SK-N-SH (cell line): ENCODE results near the gene P2RY12. TPM values are rescaled to one million over a fixed set of nuclear protein-coding genes. Genes with fewer than 3 reads are reported as not detected.

Experiments
- CTCF ChIA-PET: fragments of 300-600, 350-600 bp; formaldehyde crosslinking; extraction: SDS; loops from one replicate; lab custom pipeline; 2021; lab: Yijun Ruan, JAX
- POLR2A ChIA-PET: fragments of 350-600 bp; sonication (Branson Sonifier 250); formaldehyde crosslinking; extraction: SDS; loops from one replicate; lab custom pipeline; 2020; ENCODE audit warnings: antibody characterized with exemption, inconsistent platforms; lab: Yijun Ruan, JAX
- DNase-seq: peaks from one replicate; pipeline ENCODE4 v3.0.0; 2012
- H2AFZ ChIP-seq: fragments of 200-600 bp; sonication (generic); 2 replicates; pipeline ENCODE4 v1.8.1; 2016; ENCODE audit warnings: antibody characterized with exemption, mild to moderate bottlenecking, low read depth
- H3F3A ChIP-seq: fragments of 200-600 bp; sonication (generic); replicated peaks from 2 replicates; pipeline ENCODE3; 2016; ENCODE audit warnings: antibody characterized with exemption, mild to moderate bottlenecking; ENCODE audit not compliant: insufficient read depth
- H3K27ac ChIP-seq, 2 experiments: fragments of 200-500 bp in 1 of 2; fragments of 200-600 bp in 1 of 2; sonication (Bioruptor generic) in 1 of 2; sonication (generic), shearing (Covaris generic) in 1 of 2; 2 replicates each; pipeline versions ENCODE4 v1.5.1 to v1.6.1; 2014 to 2016; ENCODE audit warnings: low read depth in 2 of 2, inconsistent platforms in 1 of 2, low read length in 1 of 2, mild to moderate bottlenecking in 1 of 2, mixed read lengths in 1 of 2
- H3K27me3 ChIP-seq: fragments of 200-600 bp; sonication (generic), shearing (Covaris generic); 2 replicates; pipeline ENCODE4 v1.6.1; 2016; ENCODE audit warnings: mixed run types; ENCODE audit not compliant: insufficient read depth
- H3K36me3 ChIP-seq, 2 experiments: fragments of 200-500 bp in 1 of 2; fragments of 200-600 bp in 1 of 2; sonication (Bioruptor generic) in 1 of 2; sonication (generic) in 1 of 2; replicated peaks in 1 of 2; 2 replicates each; pipeline versions ENCODE3 to v1.5.1; 2014 to 2016; ENCODE audit warnings: low read length in 1 of 2, mild to moderate bottlenecking in 1 of 2; ENCODE audit not compliant: insufficient read depth in 2 of 2, control insufficient read depth in 1 of 2
- H3K4me1 ChIP-seq, 2 experiments: fragments of 200-500 bp in 1 of 2; fragments of 200-600 bp in 1 of 2; sonication (Bioruptor generic) in 1 of 2; sonication (generic), shearing (Covaris generic) in 1 of 2; 2 replicates each; pipeline versions ENCODE4 v1.5.1 to v1.6.1; 2014 to 2016; ENCODE audit warnings: low read depth in 1 of 2, low read length in 1 of 2, mixed run types in 1 of 2; ENCODE audit not compliant: insufficient read depth in 2 of 2, control insufficient read depth in 1 of 2
- H3K4me2 ChIP-seq: fragments of 200-600 bp; sonication (generic), shearing (Covaris generic); 2 replicates; pipeline ENCODE4 v1.6.1; 2017; ENCODE audit warnings: mixed run types
- H3K4me3 ChIP-seq, 2 experiments: fragments of 200-500 bp in 1 of 2; fragments of 200-600 bp in 1 of 2; sonication (Bioruptor generic) in 1 of 2; sonication (generic), shearing (Covaris generic) in 1 of 2; 2 replicates each; pipeline versions ENCODE4 v1.5.1 to v1.8.1; 2014 to 2016; ENCODE audit warnings: low read depth in 2 of 2, inconsistent platforms in 1 of 2, low read length in 1 of 2, mild to moderate bottlenecking in 1 of 2, mixed read lengths in 1 of 2, moderate library complexity in 1 of 2
- H3K79me2 ChIP-seq: fragments of 200-600 bp; sonication (generic); 2 replicates; pipeline ENCODE4 v1.8.1; 2017; ENCODE audit warnings: mild to moderate bottlenecking; ENCODE audit not compliant: insufficient read depth
- H3K9ac ChIP-seq: fragments of 200-600 bp; sonication (generic); 2 replicates; pipeline ENCODE4 v1.6.1; 2017; ENCODE audit warnings: mixed run types
- H3K9me2 ChIP-seq: fragments of 200-600 bp; sonication (generic); 2 replicates; pipeline ENCODE4 v1.6.1; 2017; ENCODE audit warnings: mixed run types
- H3K9me3 ChIP-seq: fragments of 200-600 bp; sonication (generic); 2 replicates; pipeline ENCODE4 v1.6.1; 2017; ENCODE audit warnings: mixed run types, mild to moderate bottlenecking, moderate library complexity
- H4K20me1 ChIP-seq: fragments of 200-600 bp; sonication (generic); 2 replicates; pipeline ENCODE4 v1.6.1; 2017; ENCODE audit warnings: mild to moderate bottlenecking, mixed run types; ENCODE audit not compliant: insufficient read depth
- CHD2 ChIP-seq: fragments of 150-350 bp; IDR thresholded peaks from 2 replicates; pipeline ENCODE4 v1.6.1; 2018; ENCODE audit warnings: low read length; ENCODE audit not compliant: partially characterized antibody
- ELF1 ChIP-seq: IDR thresholded peaks from 2 replicates; pipeline ENCODE4 v1.4.0; 2012
- EZH2phosphoT487 ChIP-seq: fragments of 200-600 bp; sonication (generic); IDR thresholded peaks from 2 replicates; pipeline ENCODE4 v1.6.1; 2017; ENCODE audit warnings: low read depth, mixed run types, mild to moderate bottlenecking, antibody characterized with exemption, moderate library complexity, borderline replicate concordance
- FOSL2 ChIP-seq: IDR thresholded peaks from 2 replicates; pipeline ENCODE4 v1.4.0; 2012; ENCODE audit warnings: low read depth, mild to moderate bottlenecking, moderate library complexity, borderline replicate concordance
- FOXJ3 ChIP-seq: sonication (generic); formaldehyde crosslinking; IDR thresholded peaks from 2 replicates; pipeline ENCODE4 v1.5.1; 2020; ENCODE audit warnings: mild to moderate bottlenecking, missing genetic modification reagents
- FOXM1 ChIP-seq: IDR thresholded peaks from 2 replicates; pipeline ENCODE4 v1.4.0; 2012; ENCODE audit warnings: low read depth, mild to moderate bottlenecking
- GATA2 ChIP-seq: sonication (generic); formaldehyde crosslinking; IDR thresholded peaks from 2 replicates; pipeline ENCODE4 v1.5.0; 2020; ENCODE audit warnings: mild to moderate bottlenecking, missing genetic modification reagents
- IRF3 ChIP-seq: fragments of 150-350 bp; IDR thresholded peaks from 2 replicates; pipeline ENCODE4 v1.6.1; 2016; ENCODE audit warnings: mild to moderate bottlenecking, low read depth, low read length
- JUND ChIP-seq: IDR thresholded peaks from 2 replicates; pipeline ENCODE4 v1.4.0; 2012
- MEF2A ChIP-seq: IDR thresholded peaks from 2 replicates; pipeline ENCODE4 v1.4.0; 2012; ENCODE audit warnings: low read depth, borderline replicate concordance
- MXI1 ChIP-seq: IDR thresholded peaks from 2 replicates; pipeline ENCODE4 v1.6.1; 2012; ENCODE audit warnings: mild to moderate bottlenecking, low read depth, low read length, improper control_type of control experiment
- NFIC ChIP-seq: IDR thresholded peaks from 2 replicates; pipeline ENCODE4 v1.4.0; 2012; ENCODE audit warnings: borderline replicate concordance
- NRF1 ChIP-seq: IDR thresholded peaks from 2 replicates; pipeline ENCODE4 v1.6.1; 2012; ENCODE audit warnings: low read depth, mild to moderate bottlenecking, low read length
- POLR2AphosphoS5 ChIP-seq: IDR thresholded peaks from 2 replicates; pipeline ENCODE4 v1.6.1; 2012; ENCODE audit warnings: low read depth, low read length
- RAD21 ChIP-seq: IDR thresholded peaks from 2 replicates; pipeline ENCODE4 v1.6.1; 2012; ENCODE audit warnings: mild to moderate bottlenecking, low read length
- RCOR1 ChIP-seq: fragments of 150-350 bp; IDR thresholded peaks from 2 replicates; pipeline ENCODE4 v1.6.1; 2017; ENCODE audit warnings: antibody characterized with exemption, low read length
- RXRA ChIP-seq: IDR thresholded peaks from 2 replicates; pipeline ENCODE4 v1.4.0; 2012; ENCODE audit warnings: low read depth, mild to moderate bottlenecking, borderline replicate concordance
- SIN3A ChIP-seq: IDR thresholded peaks from 2 replicates; pipeline ENCODE4 v1.6.1; 2012; ENCODE audit warnings: low read depth, mild to moderate bottlenecking, low read length, moderate library complexity, borderline replicate concordance
- TCF12 ChIP-seq: IDR thresholded peaks from 2 replicates; pipeline ENCODE4 v1.4.0; 2012
- TEAD4 ChIP-seq: IDR thresholded peaks from 2 replicates; pipeline ENCODE4 v1.4.0; 2012; ENCODE audit warnings: mild to moderate bottlenecking, borderline replicate concordance; ENCODE audit not compliant: insufficient read depth
- USF1 ChIP-seq: IDR thresholded peaks from 2 replicates; pipeline ENCODE4 v1.4.0; 2012; ENCODE audit warnings: low read depth, borderline replicate concordance
- YY1 ChIP-seq: IDR thresholded peaks from 2 replicates; pipeline ENCODE4 v1.4.0; 2012; ENCODE audit warnings: low read depth, mild to moderate bottlenecking
- WGBS: methylation state at CpG from one replicate; pipeline ENCODE4 v1.1.6; 2017; ENCODE audit warnings: low lambda C conversion rate; 5-methylcytosine and 5-hydroxymethylcytosine counted together
- polyA plus RNA-seq, 3 experiments: library from polyadenylated mRNA; depleted of rRNA; stranded (reverse); fragments of >200 nt; gene quantifications; 2 replicates each; pipeline ENCODE4 v1.2.3, GENCODE V29; 2012
- TF ChIP-seq, protein P1 (sequence below): fragments of 150-350 bp; IDR thresholded peaks from 2 replicates; pipeline ENCODE4 v1.6.1; 2017; ENCODE audit warnings: antibody characterized with exemption, low read length, low read depth, borderline replicate concordance
- TF ChIP-seq, protein P2 (sequence below): IDR thresholded peaks from 2 replicates; pipeline ENCODE4 v1.4.0; 2012; ENCODE audit warnings: low read depth, borderline replicate concordance

Gene P2RY12
- polyA plus RNA-seq, 1 of the 3 experiments (the other 2 are of a cell fraction), result not detected

GRCh38 chr3:151419806-151420205 lies 35.3 kb upstream of the P2RY12 start:
- CTCF ChIA-PET, result no interaction called here

DNA sequence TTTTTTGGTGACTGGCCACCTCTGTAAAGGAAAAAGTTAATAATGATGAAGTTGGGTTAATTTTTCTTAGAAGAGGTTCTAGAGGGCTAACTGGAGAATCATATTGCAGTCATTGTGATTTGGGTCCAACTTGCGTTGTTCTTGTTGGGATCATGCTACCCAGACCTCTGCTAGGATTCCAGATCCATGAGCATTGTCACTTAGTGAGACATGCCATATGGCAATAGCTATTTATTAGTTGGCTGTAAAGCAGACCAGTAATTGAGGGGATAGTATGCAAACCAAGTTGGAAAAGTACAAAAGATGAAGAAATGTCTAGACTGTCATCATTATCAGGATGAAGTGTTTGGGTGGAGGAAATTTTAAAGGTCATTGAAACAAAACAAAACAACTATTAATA lies 30.7 kb upstream of the P2RY12 start:
- H3K27me3 ChIP-seq, result no peaks in the 10 kb centered on the region
- H4K20me1 ChIP-seq, result no peaks in the 10 kb centered on the region
- H3K36me3 ChIP-seq, result no peaks in the 10 kb centered on the region
- peaks cover 6% of the 10 kb centered on the region for H3F3A ChIP-seq
- DNase-seq, result no peak
- H3K9me3 ChIP-seq, result no peaks in the 10 kb centered on the region
- H3K27ac ChIP-seq, result no peak overlapping the region
- H3K79me2 ChIP-seq, result no peaks in the 10 kb centered on the region
- WGBS, result 58% methylated on average over 1 of the region's 1 CpG
- CTCF ChIA-PET, result no interaction called here
- no peaks in the 10 kb centered on the region; a peak in 1 of 4 replicates for H3K4me1 ChIP-seq
- TF ChIP-seq POLR2AphosphoS5 (no peak), MEF2A (no peak), EZH2phosphoT487 (no peak), RXRA (no peak), MXI1 (no peak), TEAD4 (no peak), RCOR1 (no peak), FOXJ3 (CRISPR knock-in tag) (no peak), SIN3A (no peak), CHD2 (no peak), USF1 (no peak), TCF12 (no peak), IRF3 (no peak), NRF1 (no peak)
- TF ChIP-seq, protein P1, sequence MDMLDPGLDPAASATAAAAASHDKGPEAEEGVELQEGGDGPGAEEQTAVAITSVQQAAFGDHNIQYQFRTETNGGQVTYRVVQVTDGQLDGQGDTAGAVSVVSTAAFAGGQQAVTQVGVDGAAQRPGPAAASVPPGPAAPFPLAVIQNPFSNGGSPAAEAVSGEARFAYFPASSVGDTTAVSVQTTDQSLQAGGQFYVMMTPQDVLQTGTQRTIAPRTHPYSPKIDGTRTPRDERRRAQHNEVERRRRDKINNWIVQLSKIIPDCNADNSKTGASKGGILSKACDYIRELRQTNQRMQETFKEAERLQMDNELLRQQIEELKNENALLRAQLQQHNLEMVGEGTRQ, result no peak
- H2AFZ ChIP-seq, result no peak overlapping the region
- POLR2A ChIA-PET, result no interaction called here
- H3K4me3 ChIP-seq, result no peak overlapping the region
- no peak overlapping the region for H3K4me2 ChIP-seq
- H3K9me2 ChIP-seq, result no peaks in the 10 kb centered on the region
- H3K9ac ChIP-seq, result no peak overlapping the region

More at GRCh38 chr3:151419806-151420205, 35.3 kb upstream of the P2RY12 start:
- Histone ChIP-seq H3K9me2 (no peaks in the 10 kb centered on the region), H3K27me3 (no peaks in the 10 kb centered on the region), H3K4me2 (no peak overlapping the region), H3K4me1 (no peaks in the 10 kb centered on the region), H4K20me1 (no peaks in the 10 kb centered on the region), H3K36me3 (no peaks in the 10 kb centered on the region), H3K27ac (no peak overlapping the region), H3K79me2 (no peaks in the 10 kb centered on the region), H3K4me3 (no peak overlapping the region), H3K9ac (no peak overlapping the region), H2AFZ (no peak overlapping the region), H3F3A (no peaks in the 10 kb centered on the region), H3K9me3 (no peaks in the 10 kb centered on the region)
- WGBS, result 41% methylated on average over 6 of the region's 6 CpGs
- POLR2A ChIA-PET, result no interaction called here
- TF ChIP-seq GATA2 (CRISPR knock-in tag) (no peak), RXRA (no peak), EZH2phosphoT487 (no peak), SIN3A (no peak), ELF1 (no peak), FOSL2 (no peak), RAD21 (no peak), JUND (no peak), CHD2 (no peak), FOXM1 (no peak), YY1 (no peak), TEAD4 (no peak), NFIC (no peak)
- TF ChIP-seq, protein P2, sequence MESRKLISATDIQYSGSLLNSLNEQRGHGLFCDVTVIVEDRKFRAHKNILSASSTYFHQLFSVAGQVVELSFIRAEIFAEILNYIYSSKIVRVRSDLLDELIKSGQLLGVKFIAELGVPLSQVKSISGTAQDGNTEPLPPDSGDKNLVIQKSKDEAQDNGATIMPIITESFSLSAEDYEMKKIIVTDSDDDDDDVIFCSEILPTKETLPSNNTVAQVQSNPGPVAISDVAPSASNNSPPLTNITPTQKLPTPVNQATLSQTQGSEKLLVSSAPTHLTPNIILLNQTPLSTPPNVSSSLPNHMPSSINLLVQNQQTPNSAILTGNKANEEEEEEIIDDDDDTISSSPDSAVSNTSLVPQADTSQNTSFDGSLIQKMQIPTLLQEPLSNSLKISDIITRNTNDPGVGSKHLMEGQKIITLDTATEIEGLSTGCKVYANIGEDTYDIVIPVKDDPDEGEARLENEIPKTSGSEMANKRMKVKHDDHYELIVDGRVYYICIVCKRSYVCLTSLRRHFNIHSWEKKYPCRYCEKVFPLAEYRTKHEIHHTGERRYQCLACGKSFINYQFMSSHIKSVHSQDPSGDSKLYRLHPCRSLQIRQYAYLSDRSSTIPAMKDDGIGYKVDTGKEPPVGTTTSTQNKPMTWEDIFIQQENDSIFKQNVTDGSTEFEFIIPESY, result no peak
- TF ChIP-seq, protein P1, result no peak
- DNase-seq, result no peak
